Loucy (cell line): ENCODE results near the gene ENTHD1.

ENCODE experiments used
- EZH2phosphoT487 ChIP-seq: fragments of 200-600 bp; IDR thresholded peaks from 2 replicates; pipeline ENCODE4 v1.6.1; 2018; ENCODE audit warnings: antibody characterized with exemption, mild to moderate bottlenecking, moderate library complexity, borderline replicate concordance
- TF ChIP-seq, protein P1 (sequence below): fragments of 200-600 bp; sonication (generic); conservative IDR thresholded peaks from 2 replicates; pipeline ENCODE4 v1.5.1; 2014; ENCODE audit warnings: mild to moderate bottlenecking, antibody characterized with exemption, low read length

DNA sequence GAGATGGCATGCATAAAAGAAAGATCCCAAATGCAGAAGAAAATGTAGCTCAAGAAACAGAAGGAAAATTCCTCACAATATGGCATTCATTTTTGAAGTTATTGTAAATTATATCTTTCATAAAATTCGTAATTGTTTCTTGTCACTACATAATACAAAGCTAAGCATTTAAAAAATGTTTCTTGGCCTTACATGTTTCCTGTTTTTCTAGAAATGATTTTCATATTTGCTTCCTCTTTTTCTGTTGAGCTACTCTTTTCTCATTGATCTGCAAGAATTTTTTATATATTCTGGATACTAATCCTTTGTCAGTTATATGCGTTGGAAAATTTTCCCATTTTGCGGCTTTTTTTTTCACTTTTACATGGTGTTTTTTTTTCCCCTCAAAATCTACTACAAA, 48.0 kb downstream of the ENTHD1 start:
- TF ChIP-seq, protein P1, sequence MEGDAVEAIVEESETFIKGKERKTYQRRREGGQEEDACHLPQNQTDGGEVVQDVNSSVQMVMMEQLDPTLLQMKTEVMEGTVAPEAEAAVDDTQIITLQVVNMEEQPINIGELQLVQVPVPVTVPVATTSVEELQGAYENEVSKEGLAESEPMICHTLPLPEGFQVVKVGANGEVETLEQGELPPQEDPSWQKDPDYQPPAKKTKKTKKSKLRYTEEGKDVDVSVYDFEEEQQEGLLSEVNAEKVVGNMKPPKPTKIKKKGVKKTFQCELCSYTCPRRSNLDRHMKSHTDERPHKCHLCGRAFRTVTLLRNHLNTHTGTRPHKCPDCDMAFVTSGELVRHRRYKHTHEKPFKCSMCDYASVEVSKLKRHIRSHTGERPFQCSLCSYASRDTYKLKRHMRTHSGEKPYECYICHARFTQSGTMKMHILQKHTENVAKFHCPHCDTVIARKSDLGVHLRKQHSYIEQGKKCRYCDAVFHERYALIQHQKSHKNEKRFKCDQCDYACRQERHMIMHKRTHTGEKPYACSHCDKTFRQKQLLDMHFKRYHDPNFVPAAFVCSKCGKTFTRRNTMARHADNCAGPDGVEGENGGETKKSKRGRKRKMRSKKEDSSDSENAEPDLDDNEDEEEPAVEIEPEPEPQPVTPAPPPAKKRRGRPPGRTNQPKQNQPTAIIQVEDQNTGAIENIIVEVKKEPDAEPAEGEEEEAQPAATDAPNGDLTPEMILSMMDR, result no peak
- TF ChIP-seq EZH2phosphoT487, result no peak
